Activated CD8-positive, alpha-beta T cell treated with anti-CD3 and anti-CD28 coated beads for 36 hours (primary cell): ENCODE results near the gene CABP4. TPM values are rescaled to one million over a fixed set of nuclear protein-coding genes. Genes with fewer than 3 reads are reported as not detected.
A peak's percentile ranks its signal among the peaks of the same experiment; 100 is the strongest.

Experiments used
- ATAC-seq: fragments of 200-7000 bp; cut with Tn5 transposase; one replicate; pipeline ENCODE4 v1.10.0; 2021; ENCODE audit warnings: mild to moderate bottlenecking, moderate library complexity
- CTCF ChIA-PET: fragments of 350-600 bp; sonication (Branson Sonifier 250); formaldehyde crosslinking; loops from one replicate; lab custom pipeline; 2021; ENCODE audit warnings: antibody characterized with exemption; lab: Charles Lee
- POLR2A ChIA-PET: fragments of 350-600 bp; sonication (Branson Sonifier 250); formaldehyde crosslinking; loops from one replicate; lab custom pipeline; 2021; ENCODE audit warnings: antibody characterized with exemption; lab: Charles Lee
- DNase-seq: peaks from one replicate; pipeline ENCODE4 v3.0.0-alpha.2; 2020
- H3K27ac Mint-ChIP-seq: one replicate; pipeline ENCODE4 v1.8.0; 2021; ENCODE audit warnings: mild to moderate bottlenecking, mixed read lengths
- H3K27me3 Mint-ChIP-seq: one replicate; pipeline ENCODE4 v1.8.0; 2021; ENCODE audit warnings: mixed read lengths
- H3K36me3 Mint-ChIP-seq: one replicate; pipeline ENCODE4 v1.8.0; 2021; ENCODE audit warnings: low read depth, mixed read lengths
- H3K4me1 Mint-ChIP-seq: one replicate; pipeline ENCODE4 v1.8.0; 2021; ENCODE audit warnings: low read depth, mixed read lengths
- H3K4me3 Mint-ChIP-seq: one replicate; pipeline ENCODE4 v1.8.0; 2021; ENCODE audit warnings: mild to moderate bottlenecking, moderate library complexity, mixed read lengths
- H3K9me3 Mint-ChIP-seq: one replicate; pipeline ENCODE4 v1.8.0; 2021; ENCODE audit warnings: mixed read lengths
- CTCF ChIP-seq: fragments of 200-600 bp; IDR thresholded peaks from one replicate; pipeline ENCODE4 v1.8.0; 2022; ENCODE audit warnings: antibody characterized with exemption, mild to moderate bottlenecking
- intact Hi-C: fragments of 100-400 bp; cut with micrococcal nuclease; formaldehyde crosslinking; loops from one replicate; pipeline ENCODE4 v1.10.0; 2022
- total RNA-seq, 2 experiments: library from RNA; stranded (reverse); gene quantifications; one replicate each; pipeline ENCODE4 v1.2.3, GENCODE V29; 2021

Gene CABP4
- total RNA-seq, 2 experiments from 2014 or later = 0.83 to 1.4 TPM

- H3K4me3 Mint-ChIP-seq = no peak overlapping the region
- intact Hi-C loops = no loop called here
- no peak for TF ChIP-seq CTCF
Measured at GRCh38 chr11:67413266-67413849, 41.8 kb upstream of the CABP4 start.

GRCh38 chr11:67415501-67416304 is 39.5 kb upstream of the CABP4 start, which contains the start of gene CARNS1:
Gene CARNS1 (plus strand): TSS chr11:67415678. CDS start chr11:67416200, 522 bp downstream.
- no peak for DNase-seq
- Mint-ChIP-seq H3K36me3 (peaks cover under 1% of the 10 kb centered on the region), H3K4me1 (peaks cover 71% of the 10 kb centered on the region), H3K27me3 (no peaks in the 10 kb centered on the region), H3K4me3 (peak within 1 kb of the TSS; percentile 71), H3K9me3 (no peaks in the 10 kb centered on the region), H3K27ac (peak within 1 kb of the TSS; percentile 85)
- ATAC-seq = no peak
- TF ChIP-seq CTCF = no peak
- ChIA-PET POLR2A (interaction anchor here (1.1 to 10.0 kb wide), 6 partner anchors 8 to 24 kb away, joined by 3 to 178 read pairs (median 44); partner anchors contain the start of genes PPP1CA, PTPRCAP, RAD9A and TBC1D10C), CTCF (interaction anchor here (1.4 to 2.0 kb wide), 2 partner anchors 13 to 75 kb away, joined by 3 to 6 read pairs; partner anchors contain the start of gene PPP1CA)
- intact Hi-C loops = no loop called here

More at GRCh38 chr11:67413266-67413849, 41.8 kb upstream of the CABP4 start:
- Mint-ChIP-seq H3K36me3 (peaks cover 16% of the 10 kb centered on the region), H3K9me3 (no peaks in the 10 kb centered on the region), H3K4me1 (peaks cover 76% of the 10 kb centered on the region), H3K27me3 (no peaks in the 10 kb centered on the region), H3K27ac (peak overlapping the region; percentile 6)
- CTCF ChIA-PET = interaction anchor here (0.9 to 1.7 kb wide), 6 partner anchors 9 to 93 kb away, joined by 3 to 6 read pairs (median 3); partner anchors contain the start of genes PPP1CA and TBC1D10C
- ATAC-seq (no peak), DNase-seq (no peak)
- POLR2A ChIA-PET = interaction anchor here (0.7 to 3.3 kb wide), 14 partner anchors 10 to 126 kb away, joined by 3 to 17 read pairs (median 5); partner anchors contain the start of genes AIP, PPP1CA, PTPRCAP and RPS6KB2

GRCh38 chr11:67416416-67417335 is 38.5 kb upstream of the CABP4 start:
- ChIA-PET POLR2A (interaction anchor here (0.7 to 10.0 kb wide), 8 partner anchors 9 to 89 kb away, joined by 3 to 178 read pairs (median 25); partner anchors contain the start of genes AIP, PPP1CA, PTPRCAP and RAD9A), CTCF (interaction anchor here (1.4 to 2.0 kb wide), 2 partner anchors 14 to 74 kb away, joined by 3 to 6 read pairs; partner anchors contain the start of gene PPP1CA)
- peak overlapping the region; percentile 85 for H3K27ac Mint-ChIP-seq
- intact Hi-C loops = no loop called here
- H3K27me3 Mint-ChIP-seq = no peaks in the 10 kb centered on the region
- H3K4me3 Mint-ChIP-seq = peak overlapping the region; percentile 71
- H3K9me3 Mint-ChIP-seq = no peaks in the 10 kb centered on the region
- TF ChIP-seq CTCF = no peak
- H3K36me3 Mint-ChIP-seq = no peaks in the 10 kb centered on the region
- H3K4me1 Mint-ChIP-seq = peaks cover 65% of the 10 kb centered on the region
- DNase-seq = peak; percentile 81
- ATAC-seq = peak; percentile 15

GRCh38 chr11:67417425-67417824 is 37.7 kb upstream of the CABP4 start:
- ChIA-PET CTCF (interaction anchor here (0.8 to 2.0 kb wide), 6 partner anchors 12 to 74 kb away, joined by 3 to 6 read pairs (median 4); partner anchors contain the start of genes POLD4 and PPP1CA), POLR2A (interaction anchor here (0.7 to 10.0 kb wide), 10 partner anchors 9 to 167 kb away, joined by 3 to 178 read pairs (median 18); partner anchors contain the start of genes AIP, GSTP1, PPP1CA and PTPRCAP)
- Mint-ChIP-seq H3K4me1 (peaks cover 58% of the 10 kb centered on the region), H3K27ac (peak overlapping the region; percentile 65), H3K9me3 (no peaks in the 10 kb centered on the region), H3K4me3 (peak overlapping the region; percentile 82), H3K27me3 (no peaks in the 10 kb centered on the region), H3K36me3 (no peaks in the 10 kb centered on the region)
- DNase-seq (no peak), ATAC-seq (no peak)
- intact Hi-C loops = no loop called here
- no peak for TF ChIP-seq CTCF
